DOHH2 (cell line): Measurements from ENCODE around the gene COPS9.

Source experiments
- EZH2phosphoT487 ChIP-seq: fragments of 200-600 bp; sonication (generic); IDR thresholded peaks from 2 replicates; pipeline ENCODE4 v1.6.1; 2017; ENCODE audit warnings: borderline replicate concordance, mild to moderate bottlenecking, antibody characterized with exemption, low read length, moderate library complexity, mixed read lengths
- TF ChIP-seq, protein P1 (sequence below): fragments of 200-600 bp; sonication (generic); IDR thresholded peaks from one replicate; pipeline ENCODE4 v1.5.1; 2014; ENCODE audit warnings: antibody characterized with exemption, mild to moderate bottlenecking, low read depth, low read length; ENCODE audit not compliant: poor library complexity, severe bottlenecking

DNA sequence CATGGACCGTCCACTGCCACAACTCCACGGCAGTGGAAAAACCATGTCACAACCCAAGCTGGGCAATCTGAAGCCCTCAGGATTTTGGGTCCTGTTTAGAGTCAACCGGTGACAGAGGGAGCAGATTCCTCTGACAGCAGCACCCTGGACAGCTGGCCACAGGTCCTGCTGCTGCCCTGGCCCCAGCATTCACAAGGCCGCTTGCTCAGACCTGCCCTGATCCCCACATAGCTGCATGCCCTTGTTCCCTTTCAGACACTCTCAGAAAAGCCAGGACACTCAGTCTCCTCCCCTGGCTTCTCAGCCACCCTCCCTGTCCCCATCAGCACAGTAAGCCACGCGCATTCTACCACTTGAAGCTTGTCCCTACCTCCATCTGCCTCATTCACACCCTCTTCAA, 1.6 kb downstream of the COPS9 start:
- TF ChIP-seq, protein P1, sequence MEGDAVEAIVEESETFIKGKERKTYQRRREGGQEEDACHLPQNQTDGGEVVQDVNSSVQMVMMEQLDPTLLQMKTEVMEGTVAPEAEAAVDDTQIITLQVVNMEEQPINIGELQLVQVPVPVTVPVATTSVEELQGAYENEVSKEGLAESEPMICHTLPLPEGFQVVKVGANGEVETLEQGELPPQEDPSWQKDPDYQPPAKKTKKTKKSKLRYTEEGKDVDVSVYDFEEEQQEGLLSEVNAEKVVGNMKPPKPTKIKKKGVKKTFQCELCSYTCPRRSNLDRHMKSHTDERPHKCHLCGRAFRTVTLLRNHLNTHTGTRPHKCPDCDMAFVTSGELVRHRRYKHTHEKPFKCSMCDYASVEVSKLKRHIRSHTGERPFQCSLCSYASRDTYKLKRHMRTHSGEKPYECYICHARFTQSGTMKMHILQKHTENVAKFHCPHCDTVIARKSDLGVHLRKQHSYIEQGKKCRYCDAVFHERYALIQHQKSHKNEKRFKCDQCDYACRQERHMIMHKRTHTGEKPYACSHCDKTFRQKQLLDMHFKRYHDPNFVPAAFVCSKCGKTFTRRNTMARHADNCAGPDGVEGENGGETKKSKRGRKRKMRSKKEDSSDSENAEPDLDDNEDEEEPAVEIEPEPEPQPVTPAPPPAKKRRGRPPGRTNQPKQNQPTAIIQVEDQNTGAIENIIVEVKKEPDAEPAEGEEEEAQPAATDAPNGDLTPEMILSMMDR: no peak
- no peak for TF ChIP-seq EZH2phosphoT487
